ENCODE data around the gene CNTNAP2.

CNTNAP2 gene

GRCh38 chr7:146922782-146923181 lies 806.2 kb downstream of the CNTNAP2 start:
- no peak for DNase-seq

- no peak for DNase-seq
Measured at GRCh38 chr7:146926841-146927240, 810.2 kb downstream of the CNTNAP2 start.

- DNase-seq: no peak
Measured at GRCh38 chr7:146937836-146938235, 821.2 kb downstream of the CNTNAP2 start.

- no peak for DNase-seq
Measured at GRCh38 chr7:146943483-146943882, 826.9 kb downstream of the CNTNAP2 start.

GRCh38 chr7:146948703-146949102 lies 832.1 kb downstream of the CNTNAP2 start:
- DNase-seq: no peak

- no peak for DNase-seq
Measured at GRCh38 chr7:146956321-146956720, 839.7 kb downstream of the CNTNAP2 start.

- no peak for DNase-seq
Measured at GRCh38 chr7:146956853-146957252, 840.3 kb downstream of the CNTNAP2 start.

GRCh38 chr7:146960773-146961391 lies 844.3 kb downstream of the CNTNAP2 start:
- DNase-seq: no peak

GRCh38 chr7:146961617-146962016 lies 845.0 kb downstream of the CNTNAP2 start:
- no peak for DNase-seq

- no peak for DNase-seq
Measured at GRCh38 chr7:146966274-146966673, 849.7 kb downstream of the CNTNAP2 start.

- DNase-seq: no peak
Measured at GRCh38 chr7:146982482-146982881, 865.9 kb downstream of the CNTNAP2 start.

- DNase-seq: no peak
Measured at GRCh38 chr7:146991596-146991995, 875.0 kb downstream of the CNTNAP2 start.

- no peak for DNase-seq
Measured at GRCh38 chr7:146993764-146994163, 877.2 kb downstream of the CNTNAP2 start.

- no peak for DNase-seq
Measured at GRCh38 chr7:147008530-147008929, 891.9 kb downstream of the CNTNAP2 start.

GRCh38 chr7:147012666-147013065 lies 896.1 kb downstream of the CNTNAP2 start:
- DNase-seq: no peak

GRCh38 chr7:147013825-147014224 lies 897.2 kb downstream of the CNTNAP2 start:
- DNase-seq: no peak

- no peak for DNase-seq
Measured at GRCh38 chr7:147014286-147014955, 897.8 kb downstream of the CNTNAP2 start.

GRCh38 chr7:147015999-147016398 lies 899.4 kb downstream of the CNTNAP2 start:
- no peak for DNase-seq

- DNase-seq: no peak
Measured at GRCh38 chr7:147022056-147022455, 905.5 kb downstream of the CNTNAP2 start.

GRCh38 chr7:147023440-147023839 lies 906.8 kb downstream of the CNTNAP2 start:
- DNase-seq: no peak

- no peak for DNase-seq
Measured at GRCh38 chr7:147029953-147030352, 913.4 kb downstream of the CNTNAP2 start.

GRCh38 chr7:147033641-147034040 lies 917.0 kb downstream of the CNTNAP2 start:
- DNase-seq: no peak

- DNase-seq: no peak
Measured at GRCh38 chr7:147041438-147041837, 924.8 kb downstream of the CNTNAP2 start.

GRCh38 chr7:147044941-147045340 lies 928.3 kb downstream of the CNTNAP2 start:
- no peak for DNase-seq

- no peak for DNase-seq
Measured at GRCh38 chr7:147047696-147048095, 931.1 kb downstream of the CNTNAP2 start.

Measured in NCI-H510A (cell line).